ENCODE data around the gene ROBO1.

DNA sequence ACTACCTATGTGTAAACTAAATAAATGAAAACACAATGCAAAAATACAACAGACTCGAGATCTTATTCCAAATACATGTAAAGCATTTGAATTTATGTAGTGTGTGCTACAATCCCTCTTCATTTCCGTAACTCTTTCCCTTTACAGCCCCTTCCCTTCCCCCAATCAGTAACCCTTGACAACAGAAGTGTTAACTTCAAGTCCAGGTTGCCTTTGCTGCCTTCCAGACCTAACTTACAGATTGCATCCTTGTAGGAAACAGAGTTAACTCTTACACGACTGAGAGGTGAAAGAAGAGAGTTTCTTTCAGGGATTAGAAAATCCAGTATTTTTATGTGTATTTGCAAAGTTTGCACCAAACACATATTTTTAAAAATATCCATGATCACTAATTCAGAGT lies 1.4 kb upstream of the ROBO1 start:
- TF ChIP-seq, protein P1, sequence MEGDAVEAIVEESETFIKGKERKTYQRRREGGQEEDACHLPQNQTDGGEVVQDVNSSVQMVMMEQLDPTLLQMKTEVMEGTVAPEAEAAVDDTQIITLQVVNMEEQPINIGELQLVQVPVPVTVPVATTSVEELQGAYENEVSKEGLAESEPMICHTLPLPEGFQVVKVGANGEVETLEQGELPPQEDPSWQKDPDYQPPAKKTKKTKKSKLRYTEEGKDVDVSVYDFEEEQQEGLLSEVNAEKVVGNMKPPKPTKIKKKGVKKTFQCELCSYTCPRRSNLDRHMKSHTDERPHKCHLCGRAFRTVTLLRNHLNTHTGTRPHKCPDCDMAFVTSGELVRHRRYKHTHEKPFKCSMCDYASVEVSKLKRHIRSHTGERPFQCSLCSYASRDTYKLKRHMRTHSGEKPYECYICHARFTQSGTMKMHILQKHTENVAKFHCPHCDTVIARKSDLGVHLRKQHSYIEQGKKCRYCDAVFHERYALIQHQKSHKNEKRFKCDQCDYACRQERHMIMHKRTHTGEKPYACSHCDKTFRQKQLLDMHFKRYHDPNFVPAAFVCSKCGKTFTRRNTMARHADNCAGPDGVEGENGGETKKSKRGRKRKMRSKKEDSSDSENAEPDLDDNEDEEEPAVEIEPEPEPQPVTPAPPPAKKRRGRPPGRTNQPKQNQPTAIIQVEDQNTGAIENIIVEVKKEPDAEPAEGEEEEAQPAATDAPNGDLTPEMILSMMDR (IDR thresholded peaks at IDR 0.05): no peak
- TF ChIP-seq POLR2A (IDR thresholded peaks at IDR 0.05): no peak

Data from vagina (tissue), 2 donors.